Cardiac fibroblast (primary cell): ENCODE data around the gene ISY1.
"Not testable (repeated sequence)": the region's sequence is repeated elsewhere in the genome, so short reads cannot be mapped to it uniquely, and the experiment has no call there.

ENCODE experiments used
- DNase-seq, 2 donors: peaks; one replicate each; pipeline versions ENCODE4 v3.0.0 to v3.0.0-alpha.2; 2010; ENCODE audit warnings: low read depth in 2 of 2
- H3K4me3 ChIP-seq, 2 donors: replicated peaks in 1 of 2; 1 replicate in 1 of 2; 2 replicates in 1 of 2; pipeline ENCODE4 v1.5.1; 2011; ENCODE audit warnings: low read depth in 2 of 2, low read length in 2 of 2, mild to moderate bottlenecking in 2 of 2, moderate library complexity in 1 of 2
- CTCF ChIP-seq: IDR thresholded peaks from one replicate; pipeline ENCODE4 v1.5.1; 2011; ENCODE audit warnings: low read depth, mild to moderate bottlenecking, low read length, inconsistent platforms

Gene ISY1

GRCh38 chr3:129166579-129167332, 5.9 kb upstream of the ISY1 start:
- no peak overlapping the region for H3K4me3 ChIP-seq
- DNase-seq = no peak
- no peak for TF ChIP-seq CTCF

GRCh38 chr3:129165594-129165993, 4.7 kb upstream of the ISY1 start:
- not testable (repeated sequence) for DNase-seq, H3K4me3 ChIP-seq

- no peak overlapping the region for H3K4me3 ChIP-seq
- no peak for TF ChIP-seq CTCF
- DNase-seq = no peak
These were observed 3.6 kb upstream of the ISY1 start for GRCh38 chr3:129164500-129164899.

GRCh38 chr3:129162729-129163579, 2.1 kb upstream of the ISY1 start:
- peak; percentile 27 for TF ChIP-seq CTCF
- no peak overlapping the region for H3K4me3 ChIP-seq
- DNase-seq = no peak

GRCh38 chr3:129161860-129162271, 1.0 kb upstream of the ISY1 start:
- peak overlapping the region; percentile 80 to 88 for H3K4me3 ChIP-seq
- no peak for TF ChIP-seq CTCF
- peak in 1 of 2 donors; percentile 11 for DNase-seq

GRCh38 chr3:129144786-129145185, 16.1 kb downstream of the ISY1 start:
- no peak for TF ChIP-seq CTCF
- no peak for DNase-seq
- no peak overlapping the region for H3K4me3 ChIP-seq

GRCh38 chr3:129141011-129141410, 19.9 kb downstream of the ISY1 start:
- not testable (repeated sequence) for DNase-seq, H3K4me3 ChIP-seq

GRCh38 chr3:129139911-129140310, 21.0 kb downstream of the ISY1 start:
- no peak for TF ChIP-seq CTCF
- no peak for DNase-seq
- no peak overlapping the region for H3K4me3 ChIP-seq

GRCh38 chr3:129136275-129136674, 24.6 kb downstream of the ISY1 start:
- not testable (repeated sequence) for DNase-seq, H3K4me3 ChIP-seq
